Prostate gland (tissue), 2 donors: Measurements from ENCODE around the gene KRTAP10-5.

Source experiments
- CTCF ChIP-seq, 4 experiments: fragments of 200-600 bp in 2 of 4; fragments of 450-650 bp in 2 of 4; sonication (generic) in 2 of 4; IDR thresholded peaks; 1 replicate in 3 of 4; 2 replicates in 1 of 4; pipeline ENCODE4 v1.5.1; 2016 to 2019; ENCODE audit warnings: antibody characterized with exemption in 4 of 4, mild to moderate bottlenecking in 2 of 4, moderate library complexity in 2 of 4
- POLR2AphosphoS5 ChIP-seq: sonication (generic); formaldehyde crosslinking; IDR thresholded peaks from one replicate; pipeline ENCODE4 v1.6.1; 2017; ENCODE audit warnings: antibody characterized with exemption

GRCh38 chr21:44596068-44596725 lies 15.8 kb upstream of the KRTAP10-5 start:
- TF ChIP-seq CTCF (IDR thresholded peaks at IDR 0.05) (no peak), POLR2AphosphoS5 (no peak)
